Measurements from ENCODE around the gene ZNF768.

Gene ZNF768

DNA sequence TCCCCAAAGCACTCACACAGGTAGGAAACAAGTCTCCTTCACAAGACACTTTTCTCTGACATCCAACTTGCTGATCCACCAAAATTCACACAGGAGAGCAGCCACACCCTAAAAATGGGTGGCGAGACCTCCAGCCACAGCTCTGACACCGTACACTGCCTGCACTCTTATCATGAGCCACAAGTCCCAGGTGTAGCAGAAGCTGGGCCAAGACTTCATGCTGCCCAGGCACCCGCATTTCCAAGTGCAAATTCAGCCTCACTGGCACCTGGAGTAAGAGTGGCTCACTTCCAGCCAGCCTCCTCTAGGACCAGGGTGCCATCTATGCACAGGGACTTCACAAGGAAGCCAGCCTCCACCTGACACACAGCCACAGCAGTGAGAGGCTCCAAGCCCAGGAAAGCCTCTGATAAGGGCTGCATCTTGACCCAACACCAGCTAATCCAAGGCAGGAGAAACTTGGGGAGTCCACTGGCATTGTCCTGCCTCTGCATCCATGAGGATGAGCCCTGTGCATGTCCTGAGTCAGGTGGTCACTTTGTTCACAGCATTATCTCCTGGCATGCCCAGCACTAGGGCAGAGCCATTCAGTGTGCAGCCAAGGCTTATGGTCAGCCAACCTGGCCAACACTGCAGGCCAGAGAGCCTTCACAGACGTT, 2.6 kb upstream of the ZNF768 start:
- no peak for TF ChIP-seq ZFX (IDR thresholded peaks at IDR 0.05; ENCODE audit: borderline replicate concordance)
- TF ChIP-seq, protein P1, sequence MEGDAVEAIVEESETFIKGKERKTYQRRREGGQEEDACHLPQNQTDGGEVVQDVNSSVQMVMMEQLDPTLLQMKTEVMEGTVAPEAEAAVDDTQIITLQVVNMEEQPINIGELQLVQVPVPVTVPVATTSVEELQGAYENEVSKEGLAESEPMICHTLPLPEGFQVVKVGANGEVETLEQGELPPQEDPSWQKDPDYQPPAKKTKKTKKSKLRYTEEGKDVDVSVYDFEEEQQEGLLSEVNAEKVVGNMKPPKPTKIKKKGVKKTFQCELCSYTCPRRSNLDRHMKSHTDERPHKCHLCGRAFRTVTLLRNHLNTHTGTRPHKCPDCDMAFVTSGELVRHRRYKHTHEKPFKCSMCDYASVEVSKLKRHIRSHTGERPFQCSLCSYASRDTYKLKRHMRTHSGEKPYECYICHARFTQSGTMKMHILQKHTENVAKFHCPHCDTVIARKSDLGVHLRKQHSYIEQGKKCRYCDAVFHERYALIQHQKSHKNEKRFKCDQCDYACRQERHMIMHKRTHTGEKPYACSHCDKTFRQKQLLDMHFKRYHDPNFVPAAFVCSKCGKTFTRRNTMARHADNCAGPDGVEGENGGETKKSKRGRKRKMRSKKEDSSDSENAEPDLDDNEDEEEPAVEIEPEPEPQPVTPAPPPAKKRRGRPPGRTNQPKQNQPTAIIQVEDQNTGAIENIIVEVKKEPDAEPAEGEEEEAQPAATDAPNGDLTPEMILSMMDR (IDR thresholded peaks at IDR 0.05), result no peak
- H3K27ac ChIP-seq, result peak overlapping the region; percentile 98

DNA sequence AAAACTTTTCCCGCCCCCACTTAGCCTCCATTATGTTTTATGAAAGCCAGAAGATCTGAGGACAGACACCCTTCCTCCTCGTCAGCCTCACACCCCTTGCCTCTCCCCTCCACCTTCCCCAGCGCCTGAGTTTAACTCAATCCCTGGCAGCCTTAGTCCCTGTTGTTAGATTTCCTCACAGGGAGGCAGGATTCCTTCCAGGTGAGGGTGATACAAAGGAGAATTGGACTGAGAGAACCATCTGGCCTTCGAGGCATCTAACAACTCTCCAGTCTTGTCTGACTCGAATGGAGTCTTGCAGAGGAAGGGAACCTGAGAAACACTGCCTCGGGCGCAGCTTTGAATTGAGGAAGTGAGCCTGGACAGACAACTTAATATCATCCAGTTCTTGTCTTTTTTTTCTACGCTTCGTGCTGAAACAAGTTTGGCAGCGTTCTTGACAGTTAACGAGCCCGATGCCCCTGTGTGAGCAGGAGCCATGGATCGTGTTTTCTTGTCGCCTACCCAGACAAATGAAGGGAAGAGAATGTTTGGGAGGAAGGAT, 1.3 kb upstream of the ZNF768 start:
- peak overlapping the region; percentile 98 for H3K27ac ChIP-seq
- TF ChIP-seq, protein P1 (IDR thresholded peaks at IDR 0.05), result no peak
- TF ChIP-seq ZFX (IDR thresholded peaks at IDR 0.05; ENCODE audit: borderline replicate concordance), result no peak

DNA sequence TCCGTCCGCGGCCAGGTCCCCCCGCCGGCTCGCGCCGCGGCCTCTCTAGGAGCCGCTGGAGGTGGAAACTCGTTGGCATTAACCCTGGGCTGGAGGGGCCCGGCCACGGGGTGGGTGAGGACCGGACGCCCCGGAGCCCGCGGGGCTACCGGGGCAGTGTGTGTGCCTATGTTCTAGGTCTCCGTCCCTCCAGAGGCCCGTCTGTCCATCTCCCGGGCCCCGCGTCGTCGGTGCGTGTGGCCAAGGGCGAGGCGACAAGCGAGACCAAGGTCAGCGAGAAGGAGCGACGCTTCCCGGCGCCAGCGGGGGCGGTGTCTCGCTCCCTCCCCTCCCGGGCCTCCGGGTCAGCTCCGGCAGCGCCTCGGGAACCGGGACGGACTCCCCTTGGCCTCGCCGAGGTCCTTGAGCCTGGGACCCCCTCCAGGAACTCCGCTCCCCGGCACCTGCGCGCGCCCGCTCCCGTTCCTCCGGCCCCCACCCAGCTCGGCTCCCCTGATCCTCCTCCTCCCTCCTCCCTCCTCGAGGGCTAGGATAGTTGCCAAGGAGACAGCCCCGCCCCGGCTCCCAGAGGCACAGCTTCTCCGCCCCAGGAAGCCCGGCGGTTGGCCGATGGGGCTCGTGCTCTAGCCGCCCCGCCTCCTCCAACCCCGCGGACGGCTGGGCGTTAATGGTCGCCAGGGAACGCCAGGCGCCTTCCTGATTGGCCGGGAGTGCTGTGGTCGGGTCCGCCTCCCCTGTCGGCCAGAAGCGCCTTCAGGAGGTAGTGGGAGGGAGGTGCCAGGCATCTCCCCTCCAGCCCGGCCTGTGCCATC, 663 bp upstream of the ZNF768 start:
- TF ChIP-seq ZFX (IDR thresholded peaks at IDR 0.05; ENCODE audit: borderline replicate concordance), result no peak
- TF ChIP-seq, protein P1 (IDR thresholded peaks at IDR 0.05), result peak; percentile 45
- peak overlapping the region; percentile 98 for H3K27ac ChIP-seq

DNA sequence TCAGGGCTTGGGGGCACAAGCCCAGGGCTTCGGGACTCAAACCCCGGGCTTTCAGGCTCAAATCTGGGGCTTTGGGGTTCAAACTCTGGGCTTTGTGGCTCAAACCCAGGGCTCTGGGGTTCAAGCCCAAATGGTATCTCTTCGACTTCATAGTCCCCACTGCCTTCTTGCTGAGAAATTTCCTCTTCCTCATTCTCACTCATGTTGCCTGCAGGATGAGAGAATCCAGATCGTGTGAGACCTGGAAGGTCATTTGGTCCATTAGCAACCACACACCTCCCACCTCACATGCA, 576 bp downstream of the ZNF768 start:
- TF ChIP-seq, protein P1 (IDR thresholded peaks at IDR 0.05), result no peak
- no peak for TF ChIP-seq ZFX (IDR thresholded peaks at IDR 0.05; ENCODE audit: borderline replicate concordance)

DNA sequence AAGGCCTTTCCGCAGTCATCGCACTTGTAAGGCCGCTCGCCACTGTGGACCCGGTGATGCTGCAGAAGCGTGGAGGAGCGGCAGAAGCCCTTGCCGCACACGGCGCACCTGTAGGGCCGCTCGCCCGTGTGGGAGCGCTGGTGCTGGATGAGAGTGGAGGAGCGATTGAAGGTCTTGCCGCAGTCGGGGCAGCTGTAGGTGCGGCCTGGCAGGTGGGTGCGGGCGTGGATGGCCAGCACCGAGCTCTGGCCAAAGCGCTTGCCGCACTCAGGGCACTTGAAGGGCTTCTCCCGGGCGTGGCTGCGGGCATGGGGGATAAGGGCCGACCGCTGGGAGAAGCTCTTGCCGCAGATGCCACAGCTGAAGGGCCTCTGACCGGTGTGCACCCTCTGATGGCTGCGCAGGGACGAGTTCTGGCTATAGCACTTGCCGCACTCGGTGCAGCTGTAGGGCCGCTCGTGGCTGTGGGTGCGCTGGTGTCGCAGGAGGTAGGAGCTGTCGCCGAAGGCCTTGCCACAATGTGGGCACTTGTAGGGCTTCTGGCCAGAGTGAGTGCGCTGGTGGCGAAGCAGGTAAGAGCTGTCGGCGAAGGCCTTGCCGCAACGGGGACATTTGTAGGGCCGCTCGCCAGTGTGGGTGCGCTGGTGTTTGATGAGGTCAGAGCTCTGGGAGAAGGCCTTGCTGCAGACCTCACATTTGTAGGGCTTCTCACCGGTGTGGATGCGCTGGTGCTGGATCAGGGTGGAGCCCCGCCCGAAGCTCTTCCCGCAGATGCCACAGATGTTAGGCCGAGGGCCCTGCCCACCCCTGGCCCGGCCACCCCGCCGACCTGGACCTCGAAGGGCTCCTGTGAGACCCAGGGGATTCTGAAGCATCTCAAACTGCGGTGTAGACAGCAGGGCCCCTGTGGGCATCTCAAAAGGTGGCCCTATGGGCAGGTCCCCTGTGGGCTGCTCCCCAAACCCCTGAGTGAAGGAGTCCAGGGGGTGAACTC, 1.5 kb downstream of the ZNF768 start:
- peak overlapping the region; percentile 98 for H3K27ac ChIP-seq
- TF ChIP-seq ZFX (IDR thresholded peaks at IDR 0.05; ENCODE audit: borderline replicate concordance), result no peak
- TF ChIP-seq, protein P1 (IDR thresholded peaks at IDR 0.05), result no peak

More for the DNA sequence above, 576 bp downstream of the ZNF768 start:
- peak overlapping the region; percentile 98 for H3K27ac ChIP-seq

DNA sequence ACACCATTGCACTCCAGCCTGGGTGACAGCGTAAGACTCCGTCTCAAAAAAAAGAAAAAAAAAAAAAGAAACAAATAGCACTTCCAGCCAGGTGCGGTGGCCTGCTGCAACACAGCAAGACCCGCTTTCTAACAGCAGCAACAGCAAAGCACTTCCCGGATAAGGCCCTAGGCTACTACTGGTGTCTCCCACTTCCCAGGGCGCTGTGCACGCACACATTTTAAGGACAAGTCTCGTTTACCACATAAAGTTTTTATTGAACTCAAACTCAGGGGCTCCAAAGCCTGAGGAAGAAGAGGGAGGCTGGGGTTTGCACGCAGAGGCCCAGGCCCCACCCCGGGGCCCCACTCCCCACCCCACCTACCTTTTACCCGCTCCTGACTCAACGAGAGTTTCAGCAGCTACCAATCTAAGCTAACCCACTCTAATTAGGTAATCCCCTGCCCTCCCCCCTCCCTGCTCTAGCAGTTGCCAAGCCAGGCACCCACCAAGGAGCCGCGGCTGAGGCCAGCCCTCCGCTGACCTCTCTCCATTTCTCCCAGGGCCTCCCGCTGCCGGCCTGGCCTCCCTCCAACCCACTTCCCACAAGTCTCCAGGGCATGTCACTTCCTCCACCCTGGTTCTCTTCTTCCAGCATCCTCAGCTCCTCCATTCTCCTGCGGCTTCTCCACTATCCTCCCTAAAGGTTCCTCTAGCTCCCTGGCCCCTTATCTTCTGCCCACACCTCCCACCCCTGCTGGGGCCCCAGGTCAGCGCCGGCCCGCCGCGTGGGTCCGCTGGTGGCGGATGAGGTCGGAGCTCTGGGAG, 2.4 kb downstream of the ZNF768 start:
- no peak for TF ChIP-seq ZFX (IDR thresholded peaks at IDR 0.05; ENCODE audit: borderline replicate concordance)
- TF ChIP-seq, protein P1 (IDR thresholded peaks at IDR 0.05), result no peak
- H3K27ac ChIP-seq, result peak overlapping the region; percentile 27; the same call in 1 of the 2 replicates

DNA sequence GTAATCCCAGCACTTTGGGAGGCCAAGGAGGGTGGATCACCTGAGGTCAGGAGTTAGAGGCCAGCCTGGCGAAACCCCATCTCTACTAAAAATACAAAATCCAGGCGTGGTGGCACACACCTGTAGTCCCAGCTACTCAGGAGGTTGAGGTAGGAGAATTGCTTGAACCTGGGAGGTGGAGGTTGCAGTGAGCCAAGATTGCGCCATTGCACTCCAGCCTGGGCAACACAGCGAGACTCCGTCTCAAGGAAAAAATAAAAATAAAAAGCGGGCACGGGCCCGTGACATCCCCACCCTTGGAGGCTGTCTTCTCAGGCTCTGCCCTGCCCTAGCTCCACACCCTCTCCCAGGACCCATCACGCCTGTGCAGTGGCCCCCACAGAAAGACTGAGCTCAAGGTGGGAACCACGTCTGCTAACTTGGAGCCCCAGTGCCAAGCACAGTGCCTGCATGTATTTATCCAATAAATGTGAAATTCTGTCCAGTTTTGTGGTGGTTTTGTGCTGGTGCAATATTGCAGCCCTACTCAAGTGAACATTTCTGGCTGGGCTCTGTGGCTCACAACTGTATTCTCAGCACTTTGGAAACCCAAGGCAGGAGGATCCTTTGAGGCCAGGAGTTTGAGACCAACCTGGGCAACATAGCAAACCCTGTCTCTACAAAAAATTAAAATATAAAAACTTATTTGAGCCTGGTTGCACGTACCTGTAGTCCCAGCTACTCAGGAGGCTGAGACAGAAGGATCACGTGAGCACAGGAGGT, 3.5 kb downstream of the ZNF768 start:
- peak overlapping the region; percentile 27; the same call in 1 of the 2 replicates for H3K27ac ChIP-seq
